ENCODE results near the gene BCAS3.

GRCh38 chr17:60749050-60749449 lies 71.4 kb downstream of the BCAS3 start:
- no peak for TF ChIP-seq EZH2 (IDR thresholded peaks at IDR 0.05; ENCODE audit: insufficient read depth, poor library complexity, severe bottlenecking)
- no peak for TF ChIP-seq EZH2phosphoT487 (IDR thresholded peaks at IDR 0.05; ENCODE audit: insufficient read depth, low read depth)
